GM19023 (cell line): ENCODE data around the gene PRKG2.

ENCODE experiments used
- ATAC-seq: cut with Tn5 transposase; IDR thresholded peaks from one replicate; pipeline ENCODE4 v1.9.1; 2021; ENCODE audit warnings: mild to moderate bottlenecking, moderate library complexity; ENCODE audit not compliant: unreplicated experiment

Gene PRKG2

DNA sequence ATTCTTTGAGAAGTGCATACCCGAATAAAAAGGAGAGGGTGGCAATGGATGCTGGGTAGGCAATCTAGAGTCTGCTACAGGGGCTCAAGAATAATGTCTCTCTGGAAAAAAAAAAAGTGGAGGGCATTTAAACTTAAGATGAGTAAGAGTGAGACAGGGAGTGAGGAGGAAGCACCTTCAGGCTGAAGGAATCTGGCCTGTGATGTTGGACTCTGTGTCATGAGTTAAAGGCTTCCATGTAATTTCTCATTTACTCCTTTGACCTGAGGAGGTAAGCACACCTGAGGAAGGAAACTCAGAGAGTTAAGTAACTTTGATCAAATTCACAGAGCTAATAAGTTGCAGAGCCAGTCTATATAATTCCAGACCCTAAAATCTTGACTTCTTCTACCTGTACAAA lies 3.2 kb upstream of the PRKG2 start:
- ATAC-seq, result no peak

DNA sequence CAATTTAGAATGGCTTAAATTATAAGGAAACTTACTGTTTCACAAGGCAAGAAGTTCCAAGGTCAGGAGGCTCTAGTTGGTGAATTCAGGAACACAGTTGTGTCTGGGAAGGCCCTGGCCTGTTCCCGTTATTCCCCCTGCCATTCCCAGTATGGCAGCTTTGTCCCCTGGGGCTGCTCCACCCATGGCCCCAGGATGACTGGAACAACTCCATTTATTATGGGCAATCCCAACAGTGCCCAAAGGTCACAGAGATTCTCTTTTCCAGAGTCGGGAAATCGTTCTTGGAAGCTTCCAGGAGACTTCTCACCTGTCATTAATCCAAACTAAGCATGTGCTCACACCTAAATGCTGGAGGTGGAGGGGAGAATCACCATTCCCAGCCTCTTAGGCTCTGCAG lies 2.8 kb upstream of the PRKG2 start:
- ATAC-seq, result no peak

DNA sequence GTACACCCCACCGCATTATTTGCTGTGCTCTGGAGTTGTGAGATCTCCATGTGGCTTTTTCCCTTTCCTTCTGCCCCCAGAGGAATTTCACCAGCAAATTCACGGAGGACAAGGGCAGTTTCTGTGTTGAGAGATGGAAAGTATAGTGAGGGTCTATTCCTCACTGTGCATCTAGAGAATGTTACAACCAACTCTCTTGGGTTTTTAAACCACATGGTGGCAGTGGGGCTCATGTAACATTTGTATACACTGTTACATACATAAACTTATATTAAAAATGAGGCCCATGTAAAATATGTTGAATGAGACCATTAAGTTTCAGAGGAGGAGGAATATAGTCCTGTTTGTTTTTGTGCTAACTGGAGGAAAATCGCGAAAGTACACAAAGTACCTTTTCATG lies 909 bp upstream of the PRKG2 start:
- no peak for ATAC-seq

DNA sequence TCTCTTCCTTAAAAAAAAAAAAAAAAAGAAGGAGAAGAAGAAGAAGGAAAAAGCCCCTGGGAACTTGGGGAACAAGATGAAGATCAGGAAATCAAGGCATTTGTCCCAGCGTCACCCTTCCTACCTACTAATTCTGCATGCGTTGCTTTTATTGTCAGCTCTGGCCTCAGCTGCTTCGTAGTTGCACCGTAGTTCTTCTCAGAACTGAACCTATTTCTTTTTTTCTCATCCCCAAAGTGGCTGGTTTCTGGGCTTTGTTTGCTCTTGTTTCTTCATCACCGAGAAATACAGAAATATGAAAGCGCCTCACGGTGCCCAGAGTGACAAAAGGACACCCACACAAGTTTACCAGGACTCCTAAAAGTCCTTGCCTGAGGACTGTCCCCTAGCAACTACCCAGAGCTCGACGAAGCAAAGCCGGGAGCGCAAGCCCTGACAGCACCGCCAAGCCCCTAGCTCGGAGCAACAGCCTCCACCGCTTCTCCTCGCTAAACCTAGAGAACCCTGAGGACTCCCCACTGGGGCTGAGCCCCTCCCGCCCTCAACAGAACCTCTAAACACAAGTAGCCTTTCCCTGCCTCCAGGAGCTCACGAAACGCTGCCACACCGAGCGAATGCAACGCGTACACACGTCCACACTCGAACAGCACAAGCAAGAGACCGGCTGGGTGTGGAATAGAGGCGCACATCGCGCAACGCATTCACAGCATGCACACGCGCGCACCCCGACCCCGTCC lies 710 bp downstream of the PRKG2 start:
- no peak for ATAC-seq

DNA sequence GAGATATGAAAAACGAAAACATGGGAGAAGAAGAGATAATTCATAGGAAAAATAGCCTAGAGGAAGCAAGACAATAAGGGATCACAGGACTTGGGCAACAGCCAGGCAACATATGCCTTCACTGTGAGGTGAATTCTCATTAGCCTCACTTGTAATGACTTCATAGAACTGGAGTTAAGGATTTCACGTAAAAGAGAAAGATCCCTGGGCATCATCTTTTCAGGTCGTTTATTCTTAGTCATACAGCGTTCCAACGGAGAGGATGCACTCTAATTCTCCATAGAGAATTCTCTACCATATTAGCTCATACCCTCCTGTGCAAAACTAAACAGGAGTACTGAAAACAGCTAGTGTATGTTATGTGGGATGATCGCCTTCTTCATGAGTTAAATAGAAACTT lies 1.4 kb downstream of the PRKG2 start:
- no peak for ATAC-seq

DNA sequence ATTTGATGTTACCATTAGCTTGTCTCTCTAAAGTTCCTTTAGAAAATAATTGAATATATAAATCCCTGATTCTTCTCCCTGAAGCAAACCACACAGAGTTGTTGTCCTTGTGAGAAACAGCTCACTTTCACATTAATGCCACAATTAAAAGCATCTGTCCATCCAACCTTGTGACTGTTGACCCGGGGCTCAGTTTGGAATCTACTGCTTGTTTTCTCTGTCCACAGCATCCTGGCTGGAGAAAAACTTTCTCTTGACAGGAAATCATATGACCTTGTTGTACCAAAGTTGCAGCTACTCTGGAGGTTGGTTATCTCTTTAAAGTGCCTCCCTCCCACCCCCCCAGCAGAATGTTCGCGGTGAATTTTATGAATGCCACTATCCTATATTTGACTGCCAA lies 3.1 kb downstream of the PRKG2 start:
- no peak for ATAC-seq

DNA sequence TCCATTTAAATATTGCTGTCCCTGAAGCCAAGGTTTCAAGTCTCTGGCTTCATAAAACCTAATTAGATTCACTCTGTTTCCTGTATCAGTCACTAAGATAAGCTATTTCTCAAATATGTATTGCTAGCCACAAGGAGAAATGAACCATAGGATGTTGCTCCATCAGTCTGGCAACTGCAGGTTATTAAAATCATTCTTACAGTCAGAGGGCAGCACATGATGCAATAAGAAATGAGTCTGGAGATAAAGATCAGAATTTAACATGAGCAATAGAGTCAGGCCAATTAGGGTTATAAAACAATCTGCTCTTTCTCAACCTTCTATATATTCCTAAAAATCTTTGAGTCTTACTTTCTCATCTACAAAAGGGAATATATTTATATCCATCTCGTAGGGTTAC lies 7.2 kb downstream of the PRKG2 start:
- ATAC-seq, result no peak

DNA sequence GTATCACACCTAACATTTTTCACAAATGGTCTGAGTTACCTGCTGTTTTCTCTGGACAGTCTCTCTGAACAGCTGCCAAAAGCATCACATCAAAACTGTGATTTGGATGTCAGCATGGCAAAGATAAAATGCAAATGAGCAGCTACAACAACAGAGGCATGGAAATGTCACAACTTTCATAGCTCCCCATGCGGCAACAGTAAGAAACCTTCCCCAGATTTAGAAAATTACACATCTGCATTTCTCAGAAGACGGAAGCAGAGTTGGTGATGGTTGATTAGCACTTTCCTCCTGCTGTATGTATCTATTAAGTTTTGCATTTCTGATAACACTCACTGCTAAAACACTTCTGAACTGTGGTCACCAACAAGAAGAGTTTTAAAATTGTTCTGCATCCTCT lies 9.7 kb downstream of the PRKG2 start:
- no peak for ATAC-seq

DNA sequence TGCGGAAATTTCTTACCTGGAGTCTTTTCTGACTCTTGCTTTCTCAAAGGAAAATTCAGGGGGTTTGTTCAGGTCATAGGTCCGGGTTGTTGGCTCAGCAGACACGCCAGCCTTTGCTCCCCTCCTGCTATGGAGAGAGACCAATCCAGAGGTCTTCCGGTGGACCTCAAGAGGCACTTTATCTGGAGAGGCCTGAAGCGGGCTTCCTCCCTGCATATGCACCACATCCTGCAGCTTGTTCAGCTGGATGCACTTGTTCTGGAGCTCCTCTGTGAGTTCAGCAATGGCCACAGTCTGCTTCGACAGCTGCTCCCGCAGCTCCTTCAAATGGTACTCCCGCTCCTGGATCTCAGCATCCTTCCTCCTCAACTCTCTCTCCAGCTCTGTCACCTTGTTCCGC lies 10.5 kb downstream of the PRKG2 start:
- ATAC-seq, result no peak

DNA sequence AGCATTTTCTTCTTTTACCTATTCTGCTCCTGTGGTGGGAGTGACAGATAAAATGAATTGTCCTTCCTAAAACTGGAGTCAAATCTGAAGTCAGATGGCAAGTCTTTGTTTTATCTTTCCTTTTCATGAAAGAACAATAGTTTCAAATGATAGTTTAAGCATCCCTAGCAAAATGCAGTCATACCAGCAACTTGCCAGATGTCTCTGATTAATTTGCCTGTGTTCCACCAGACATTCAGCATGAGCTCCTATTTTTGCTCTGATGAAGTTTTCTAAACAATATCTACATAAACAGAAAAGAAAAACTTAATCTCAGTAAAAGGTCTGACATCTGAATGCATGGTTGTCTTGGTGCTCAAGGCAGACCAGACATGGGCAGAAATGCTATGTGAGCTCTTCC lies 15.2 kb downstream of the PRKG2 start:
- no peak for ATAC-seq

DNA sequence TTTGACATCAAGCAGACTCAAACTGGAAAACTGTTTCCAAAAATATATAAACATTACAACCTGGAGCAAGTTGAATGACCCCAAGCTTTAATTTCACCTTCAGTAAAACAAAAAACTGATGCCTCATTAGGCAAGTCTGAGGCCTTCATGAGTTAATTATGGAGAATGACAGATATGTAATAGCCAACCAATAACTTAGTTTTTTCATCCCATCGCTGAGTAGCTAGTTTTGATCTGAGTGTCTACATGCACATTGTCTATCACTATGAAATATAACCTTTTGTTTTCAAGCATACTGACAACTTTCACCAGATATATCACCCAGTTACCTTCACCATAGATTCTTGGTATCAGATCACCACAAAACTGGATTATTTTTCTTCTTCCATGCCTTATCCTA lies 16.4 kb downstream of the PRKG2 start:
- no peak for ATAC-seq

DNA sequence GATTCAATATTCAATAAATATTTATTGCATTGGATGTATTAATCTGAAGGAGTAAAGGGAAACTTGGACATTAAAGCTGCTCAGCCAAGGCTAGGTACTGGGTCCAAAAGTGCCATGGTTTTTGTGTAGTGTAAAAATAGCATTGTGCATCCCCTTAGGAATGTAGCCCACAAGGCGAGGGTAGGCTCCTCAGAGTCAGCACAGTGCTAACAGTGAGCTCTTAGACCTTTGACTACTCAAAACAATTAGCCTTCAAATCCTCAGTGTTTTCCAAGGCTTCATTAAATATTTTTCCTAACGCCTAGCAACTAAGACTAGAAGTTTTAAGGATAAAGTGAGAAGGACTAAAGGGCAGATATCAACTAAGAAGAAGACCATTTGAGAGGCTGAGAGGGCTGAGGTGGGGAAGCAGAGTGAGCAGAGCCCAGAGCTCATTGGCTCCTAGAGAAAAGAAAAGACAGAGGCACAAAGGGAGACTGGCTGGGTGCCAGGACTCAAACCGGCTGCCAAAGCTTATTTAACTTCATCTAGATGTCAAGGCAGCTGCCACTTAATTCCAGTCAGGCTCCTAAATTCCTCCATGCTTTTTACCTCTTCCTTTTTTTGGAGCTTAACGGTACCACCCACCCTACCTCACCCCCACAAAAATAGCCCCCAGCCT lies 17.0 kb downstream of the PRKG2 start:
- ATAC-seq, result no peak

DNA sequence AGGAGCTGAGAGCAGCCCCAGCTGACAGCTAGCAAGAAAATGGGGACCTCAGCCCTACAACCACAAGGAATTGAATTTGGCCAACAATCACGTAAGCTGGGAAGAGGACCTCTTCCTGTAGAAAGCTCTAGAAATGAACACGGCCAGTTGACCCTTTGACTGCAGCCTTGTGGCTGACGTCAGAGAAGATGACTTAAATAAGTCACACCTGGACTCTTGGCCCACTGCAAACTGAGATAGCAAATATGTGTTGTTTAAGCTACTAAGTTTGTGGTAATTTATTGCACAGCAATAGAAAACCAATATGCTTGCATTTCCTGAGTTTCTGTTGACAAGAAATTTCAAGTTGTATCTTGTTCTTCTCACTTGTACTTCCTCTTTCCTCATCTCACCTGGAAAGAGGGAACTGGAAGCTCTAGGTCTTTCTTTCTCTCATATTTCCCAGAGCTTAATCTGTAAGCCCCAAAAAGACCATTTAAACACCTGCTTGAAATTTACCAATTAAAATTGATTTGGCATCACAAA lies 18.8 kb downstream of the PRKG2 start:
- ATAC-seq, result no peak

DNA sequence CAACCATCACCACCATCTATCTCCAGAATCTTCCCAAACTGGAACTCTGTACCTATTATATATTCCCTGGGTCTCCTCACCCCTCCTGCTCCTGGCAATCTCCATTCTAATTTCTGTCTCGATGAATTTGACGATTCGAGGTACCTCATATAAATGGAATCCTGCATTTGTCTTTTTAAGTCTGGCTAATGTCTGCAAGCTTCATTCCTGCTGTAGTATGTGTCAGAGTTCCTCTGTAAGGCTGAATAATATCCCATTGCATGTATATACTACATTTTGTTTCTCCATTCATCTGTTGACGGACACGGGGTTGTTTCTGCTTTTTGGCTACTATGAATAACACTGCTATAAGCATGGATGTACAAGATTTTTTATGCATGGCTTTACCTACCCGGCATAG lies 19.5 kb downstream of the PRKG2 start:
- no peak for ATAC-seq

DNA sequence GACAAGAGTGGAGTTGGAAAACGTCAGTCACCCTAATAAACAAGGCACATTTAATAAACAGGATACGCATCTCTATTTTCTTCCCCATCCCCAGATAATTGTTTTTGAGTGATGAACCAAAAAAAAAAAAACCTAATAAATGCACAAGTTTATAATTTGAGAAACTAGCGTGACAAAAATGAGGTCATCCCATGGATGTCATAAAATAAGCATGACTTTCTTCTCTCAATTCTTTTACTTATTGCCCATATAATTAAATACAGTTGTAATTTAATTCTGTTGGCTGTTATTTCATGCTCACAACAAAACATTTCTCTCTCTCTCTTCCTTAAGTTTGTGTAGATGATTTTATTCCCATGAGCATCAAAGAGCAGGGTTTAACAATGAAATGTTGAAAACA lies 20.7 kb downstream of the PRKG2 start:
- ATAC-seq, result no peak

DNA sequence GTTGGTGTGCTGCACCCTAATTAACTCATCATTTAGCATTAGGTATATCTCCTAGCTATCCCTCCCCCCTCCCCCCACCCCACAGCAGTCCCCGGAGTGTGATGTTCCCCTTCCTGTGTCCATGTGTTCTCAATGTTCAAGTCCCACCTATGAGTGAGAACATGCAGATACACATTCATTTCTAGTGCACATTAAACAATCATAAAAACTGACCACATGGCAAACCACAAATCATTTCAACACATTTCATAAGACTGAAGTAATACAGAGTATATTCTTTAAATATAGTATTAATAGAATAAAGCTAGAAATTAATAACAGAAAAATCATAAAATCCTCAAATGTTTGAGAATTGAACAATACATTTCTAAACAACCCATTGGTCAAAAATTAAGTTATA lies 34.1 kb downstream of the PRKG2 start:
- no peak for ATAC-seq

DNA sequence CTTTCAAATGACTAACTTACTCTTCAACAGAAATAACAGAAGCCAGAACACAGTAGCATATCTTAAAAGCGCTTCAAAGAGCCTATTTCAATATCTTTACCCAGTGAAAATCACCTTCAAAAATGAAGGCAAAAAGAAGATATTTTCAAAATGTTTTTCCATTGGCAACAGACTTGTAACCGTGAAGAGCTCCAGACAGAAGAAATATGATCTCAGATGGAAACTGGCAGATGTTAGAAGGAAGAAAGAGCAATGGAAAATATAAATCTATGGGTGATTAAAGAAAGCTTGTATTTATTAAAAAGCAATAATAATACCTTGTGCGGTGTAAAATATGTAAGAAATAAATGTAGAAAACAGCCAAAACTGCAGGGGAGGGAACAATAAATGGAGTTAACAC lies 35.7 kb downstream of the PRKG2 start:
- no peak for ATAC-seq

DNA sequence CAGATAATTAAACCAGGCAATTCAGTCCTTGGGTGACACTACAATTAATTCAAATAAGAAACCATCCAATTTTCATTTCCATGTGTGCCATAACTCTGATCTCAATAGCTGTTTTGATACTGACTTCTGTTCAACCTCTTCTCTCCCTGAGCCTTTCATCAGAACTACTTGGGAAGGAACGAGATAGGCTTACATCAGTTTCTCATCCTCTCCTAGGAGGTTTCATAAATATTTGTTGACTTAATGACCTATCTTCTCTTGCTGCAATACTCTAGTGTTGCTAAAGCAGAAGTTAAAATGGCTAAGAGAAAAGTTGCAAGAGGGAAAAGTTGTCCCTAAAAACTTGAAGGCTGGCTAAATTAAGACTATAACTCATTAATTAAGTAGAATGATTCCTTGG lies 41.8 kb downstream of the PRKG2 start:
- no peak for ATAC-seq

DNA sequence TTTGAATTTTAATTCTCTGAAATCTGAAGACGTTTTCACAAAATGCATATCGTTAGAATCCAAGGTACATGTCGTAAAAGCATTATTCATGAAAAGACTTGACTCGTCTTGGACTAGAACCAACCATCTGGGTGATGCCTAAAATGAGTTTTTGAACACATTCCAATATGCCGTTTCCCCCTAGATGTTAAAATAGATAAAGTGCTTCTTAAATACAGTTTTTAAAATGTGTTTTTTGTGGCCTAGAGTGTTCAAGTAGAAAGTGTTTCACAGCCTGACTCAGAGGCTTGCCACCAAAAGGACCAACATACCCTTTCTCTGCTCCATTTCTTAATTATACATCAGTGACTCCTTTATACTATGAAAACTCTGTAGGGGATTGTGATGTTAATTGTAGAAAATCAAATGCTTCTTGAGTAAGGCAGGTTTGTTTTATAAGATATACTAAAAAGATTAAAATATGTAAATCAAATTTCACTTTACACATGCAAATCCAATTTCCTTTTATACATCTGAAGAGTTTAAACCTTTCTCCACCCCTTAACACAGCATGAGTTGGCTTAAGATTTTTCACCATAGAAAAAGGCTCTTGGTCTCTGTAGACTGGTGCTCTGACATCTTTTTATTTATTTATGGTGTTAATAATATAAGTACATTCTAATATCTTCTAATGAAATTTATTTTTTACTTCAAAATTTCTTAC lies 48.4 kb downstream of the PRKG2 start:
- no peak for ATAC-seq

DNA sequence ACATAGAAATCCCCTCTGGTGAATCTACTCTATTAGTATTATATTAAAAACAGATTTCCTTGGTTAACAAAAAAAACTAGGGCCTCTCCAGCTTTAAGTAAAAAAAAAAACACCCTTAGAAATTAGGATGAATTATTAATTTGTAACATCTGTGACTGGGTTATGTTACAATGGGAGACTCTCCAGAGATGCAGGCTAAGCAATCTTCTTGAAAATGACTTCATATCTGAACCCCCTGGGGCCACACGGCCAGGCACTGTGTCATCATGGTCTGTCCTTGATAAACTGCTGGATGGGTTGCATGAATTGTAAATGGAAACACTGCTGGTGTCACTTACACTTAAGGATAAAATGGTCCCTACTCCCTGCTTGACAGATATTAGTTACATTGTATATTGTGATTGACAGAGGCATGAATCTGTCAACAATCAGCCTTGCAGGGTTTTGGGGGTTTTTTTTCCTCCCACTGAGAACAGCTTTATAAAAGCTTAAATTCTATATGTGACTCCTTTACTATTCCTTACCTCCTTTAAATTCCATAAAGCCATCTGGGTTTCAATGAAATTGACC lies 49.1 kb downstream of the PRKG2 start:
- no peak for ATAC-seq

DNA sequence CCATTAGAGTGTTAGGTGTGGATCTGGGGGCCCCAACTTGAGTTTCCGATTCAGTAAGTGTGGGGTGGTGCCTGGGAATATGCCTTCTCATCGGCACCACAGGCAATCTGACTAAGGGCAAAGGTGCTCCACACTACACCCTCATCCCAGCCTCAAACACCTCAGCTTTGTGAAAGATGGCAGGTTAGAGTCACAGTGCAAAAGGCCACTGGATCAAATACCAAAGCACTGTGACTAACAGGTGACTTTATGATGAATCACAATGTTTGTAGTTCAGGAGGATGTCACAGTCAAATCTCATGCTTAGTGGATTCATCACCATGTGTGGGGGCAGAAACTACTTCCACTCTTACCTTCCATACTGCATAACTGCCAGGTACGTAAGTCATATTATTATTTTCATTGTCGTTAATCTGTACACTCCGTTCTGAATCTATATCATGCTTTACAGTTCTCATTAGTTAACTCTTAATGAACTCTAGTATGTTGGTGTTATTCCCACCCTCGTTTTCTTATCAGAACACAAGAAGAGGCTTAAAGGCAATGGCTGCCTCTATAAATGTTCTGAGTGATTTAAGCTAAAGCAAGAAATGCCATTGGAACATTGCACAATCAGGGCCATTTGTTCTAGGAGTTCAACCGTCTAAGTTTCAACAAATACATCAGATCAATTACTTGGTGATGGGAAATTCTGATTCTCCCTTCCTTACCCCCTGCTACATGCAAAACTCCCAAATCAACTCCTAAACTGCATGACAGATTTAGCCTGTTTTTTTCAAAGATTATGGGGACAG lies 50.2 kb downstream of the PRKG2 start:
- ATAC-seq, result no peak
